HG02588 (cell line): Measurements from ENCODE around the gene TMEM30A.

Experiments
- ATAC-seq: cut with Tn5 transposase; IDR thresholded peaks from one replicate; pipeline ENCODE4 v1.9.1; 2021; ENCODE audit warnings: mild to moderate bottlenecking, moderate library complexity; ENCODE audit not compliant: unreplicated experiment

Gene TMEM30A

DNA sequence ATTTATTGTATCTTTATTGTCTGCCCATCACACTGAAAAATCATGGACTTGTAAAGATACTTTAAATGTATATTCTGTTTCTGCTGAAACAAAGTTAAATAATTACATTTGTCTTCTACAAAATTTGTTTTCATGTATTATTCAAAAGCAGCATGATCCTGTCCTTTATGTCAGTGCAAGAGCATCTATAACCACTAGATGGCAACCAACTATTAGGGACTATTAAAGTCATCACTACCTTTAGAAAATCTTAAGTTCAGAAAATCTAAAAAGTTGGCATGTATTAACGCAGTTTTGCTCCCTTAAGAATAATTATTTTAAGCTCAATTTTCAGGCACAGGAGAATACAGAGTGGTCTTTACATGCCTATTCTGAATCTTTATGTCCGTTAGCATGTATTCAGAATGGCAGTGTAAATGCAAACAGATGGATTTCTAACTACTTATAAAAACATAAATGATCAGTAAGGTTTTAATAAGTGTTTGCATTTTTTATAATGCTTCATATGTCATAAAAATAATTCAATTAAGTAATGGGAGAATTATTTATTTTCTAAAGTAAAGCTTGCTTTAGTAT, 17.8 kb downstream of the TMEM30A start:
- ATAC-seq, result peak; percentile 67

DNA sequence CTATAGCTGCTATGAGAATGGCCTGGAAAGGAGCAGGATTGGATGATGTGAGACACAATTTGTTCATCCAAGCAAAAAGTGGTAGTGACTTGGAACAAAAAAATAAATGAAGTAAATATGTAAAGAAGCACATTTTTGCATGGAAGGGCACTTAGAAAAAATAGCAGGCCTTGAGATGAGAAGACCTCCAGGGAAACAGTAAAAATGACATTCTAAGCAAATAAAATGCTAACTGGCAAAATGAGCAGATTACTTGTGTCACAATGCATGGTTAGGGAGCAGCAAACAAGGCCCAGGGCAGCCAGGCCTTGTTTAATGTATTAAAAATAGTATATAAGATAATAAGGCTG, 21.2 kb downstream of the TMEM30A start:
- no peak for ATAC-seq

DNA sequence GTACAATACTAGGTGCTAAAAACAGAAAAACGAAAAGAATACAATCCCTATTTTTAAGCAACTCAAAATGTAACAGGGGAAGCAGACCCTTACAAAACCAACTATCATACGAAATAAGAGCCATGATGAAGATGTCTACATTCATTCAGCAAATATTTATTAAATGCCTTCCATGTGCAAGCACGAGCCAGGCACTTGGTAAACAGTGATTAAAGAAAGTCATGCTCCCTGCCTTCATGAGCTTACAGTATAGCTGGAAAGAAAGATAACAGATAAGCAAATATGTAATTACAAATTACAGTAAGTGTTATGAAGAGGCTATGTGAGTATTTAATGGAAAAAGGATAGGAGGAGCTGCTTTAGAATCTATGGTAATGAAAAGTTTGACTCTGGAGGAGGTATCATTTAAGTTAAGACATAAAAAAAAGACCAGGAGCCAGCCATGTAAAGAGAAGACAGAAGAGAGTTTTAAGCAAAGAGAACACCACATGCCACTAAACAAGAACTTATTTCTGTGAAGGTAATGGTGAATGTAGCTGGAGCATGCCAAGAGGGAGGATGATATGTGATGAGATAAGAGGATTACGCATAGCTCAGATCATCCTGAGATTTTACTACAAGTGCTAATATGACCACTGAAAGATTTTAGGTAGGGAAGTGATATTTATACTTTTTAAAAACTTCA, 21.7 kb downstream of the TMEM30A start:
- ATAC-seq, result no peak

DNA sequence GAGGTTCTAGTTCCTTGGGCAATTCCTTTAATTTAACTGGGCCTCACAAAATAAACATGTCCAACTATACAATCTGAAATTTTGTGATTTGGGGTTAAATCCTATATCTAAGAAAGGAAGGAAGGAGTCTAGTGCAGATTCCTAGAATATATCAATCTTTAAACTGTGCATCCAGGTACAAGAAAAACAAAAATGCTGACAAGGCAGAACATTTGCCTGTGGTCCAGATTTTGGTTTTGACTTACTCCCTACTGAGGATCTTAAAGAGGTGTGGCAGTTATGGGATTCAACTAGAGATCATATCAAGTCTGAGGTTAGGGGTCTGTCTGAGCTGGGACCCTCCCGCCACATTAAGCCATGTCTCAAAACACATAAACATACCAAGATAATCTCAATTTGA, 23.3 kb downstream of the TMEM30A start:
- no peak for ATAC-seq

DNA sequence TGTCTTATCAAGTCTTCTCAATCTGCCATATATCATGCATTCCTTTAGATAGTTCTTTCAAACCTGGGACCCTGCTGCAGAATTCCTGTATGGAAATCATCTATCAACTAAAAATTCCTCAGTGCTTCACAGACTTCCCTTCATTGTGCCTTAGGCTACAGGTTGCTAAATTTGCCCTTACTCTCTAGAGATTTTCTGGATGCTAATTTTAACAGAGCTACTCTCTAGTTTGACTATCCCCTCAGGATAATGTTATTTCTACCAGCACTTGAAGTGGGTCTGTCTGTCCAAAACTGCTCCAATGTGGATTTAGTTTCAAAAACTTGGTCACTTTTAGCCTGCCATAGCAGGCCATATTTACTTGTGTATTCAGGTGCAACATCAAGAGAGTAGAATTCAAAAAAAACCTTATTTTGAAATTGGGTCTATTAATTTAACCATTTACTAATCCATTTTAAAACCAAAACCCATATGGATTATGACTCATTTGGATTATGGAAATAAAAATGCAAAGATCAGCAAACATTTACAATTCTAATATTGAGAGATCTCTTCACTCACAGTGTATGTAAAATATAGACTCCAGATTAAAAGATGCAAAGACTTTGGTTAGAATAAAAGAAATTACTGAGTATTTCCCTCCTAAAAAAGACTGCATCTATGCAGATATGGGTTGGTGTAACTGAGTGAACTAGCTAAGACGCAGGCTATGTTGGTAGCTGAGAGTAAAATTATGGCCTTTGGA, 27.1 kb downstream of the TMEM30A start:
- ATAC-seq, result no peak

DNA sequence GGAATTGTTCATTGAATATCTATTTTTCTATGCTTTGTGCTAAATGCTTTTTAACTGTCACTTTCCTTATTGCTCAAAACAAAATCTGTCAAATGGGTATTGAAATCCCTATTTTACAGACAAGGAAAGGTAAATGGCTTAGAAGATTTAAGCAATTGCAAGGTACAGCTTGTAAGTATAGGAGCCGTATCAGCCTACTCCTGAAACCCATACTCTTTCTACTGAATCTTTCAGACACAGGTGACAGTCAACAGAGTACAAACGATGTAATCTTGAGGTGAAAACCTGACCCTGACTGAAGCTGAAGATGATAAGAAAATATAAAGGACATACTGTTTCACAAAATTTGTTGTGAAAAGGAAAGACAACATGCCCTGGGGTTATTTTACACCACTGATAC, 34.0 kb downstream of the TMEM30A start:
- ATAC-seq, result no peak

DNA sequence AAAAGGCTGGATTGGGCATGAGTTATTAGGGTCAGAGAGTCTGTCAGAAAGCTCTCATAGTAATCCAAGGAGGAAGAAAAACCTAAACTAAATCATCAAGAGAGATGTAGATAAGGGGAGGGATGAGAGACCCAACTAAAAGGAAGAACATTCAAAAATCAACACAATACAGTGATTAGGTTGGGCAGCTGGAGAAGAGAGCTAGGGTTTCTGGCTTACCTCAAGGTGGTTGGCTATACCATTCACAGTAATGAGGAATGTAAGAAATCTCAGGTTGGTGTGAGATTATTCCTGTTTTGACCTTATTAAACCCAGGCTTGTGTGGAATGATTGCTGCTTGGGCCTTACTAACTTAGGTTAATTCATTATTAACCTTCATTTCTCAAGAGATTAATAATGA, 34.8 kb downstream of the TMEM30A start:
- ATAC-seq, result no peak

DNA sequence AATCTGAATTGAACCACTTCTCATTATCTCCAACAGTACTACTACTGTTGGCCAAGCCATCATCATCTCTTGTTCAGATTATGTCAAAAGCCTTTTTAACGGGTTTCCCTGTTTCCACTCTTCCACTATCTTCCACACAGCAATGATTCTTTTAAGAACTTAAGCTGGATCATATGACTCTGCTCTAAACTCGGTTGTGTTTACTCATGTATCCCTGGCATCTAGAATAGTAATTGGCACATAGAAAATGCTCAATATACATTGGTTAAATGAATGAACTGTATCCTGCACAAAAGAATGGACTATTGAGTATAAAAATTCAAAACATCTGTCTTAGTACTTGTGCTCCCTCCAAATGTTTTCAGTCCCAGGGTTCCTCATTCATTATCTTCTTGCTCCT, 38.2 kb downstream of the TMEM30A start:
- no peak for ATAC-seq

DNA sequence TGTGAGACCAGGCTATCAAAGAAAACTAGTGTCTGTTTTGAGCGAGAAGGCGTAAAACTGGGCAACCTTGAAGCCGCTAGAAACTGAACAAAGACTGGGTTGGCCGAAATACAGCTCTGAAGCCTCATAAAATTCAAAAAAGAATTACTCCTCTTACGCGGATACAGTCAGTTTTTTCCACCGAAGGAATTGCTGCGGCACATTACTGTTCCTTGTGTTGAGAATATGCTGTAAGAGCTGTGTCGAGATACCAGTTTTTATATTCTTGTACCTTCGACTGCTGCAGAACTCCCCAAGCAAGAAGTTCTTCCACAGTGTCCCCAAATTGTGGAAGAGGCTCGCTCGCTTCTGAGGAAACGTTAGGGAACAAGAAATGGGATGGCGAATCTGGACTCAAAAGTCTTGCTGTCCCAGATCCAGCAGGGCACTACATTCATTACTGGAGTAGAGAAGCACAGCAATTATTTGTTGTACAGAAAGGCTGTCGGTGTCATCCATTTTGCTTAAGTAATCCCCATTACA, 40.5 kb downstream of the TMEM30A start:
- peak; percentile 15 for ATAC-seq

DNA sequence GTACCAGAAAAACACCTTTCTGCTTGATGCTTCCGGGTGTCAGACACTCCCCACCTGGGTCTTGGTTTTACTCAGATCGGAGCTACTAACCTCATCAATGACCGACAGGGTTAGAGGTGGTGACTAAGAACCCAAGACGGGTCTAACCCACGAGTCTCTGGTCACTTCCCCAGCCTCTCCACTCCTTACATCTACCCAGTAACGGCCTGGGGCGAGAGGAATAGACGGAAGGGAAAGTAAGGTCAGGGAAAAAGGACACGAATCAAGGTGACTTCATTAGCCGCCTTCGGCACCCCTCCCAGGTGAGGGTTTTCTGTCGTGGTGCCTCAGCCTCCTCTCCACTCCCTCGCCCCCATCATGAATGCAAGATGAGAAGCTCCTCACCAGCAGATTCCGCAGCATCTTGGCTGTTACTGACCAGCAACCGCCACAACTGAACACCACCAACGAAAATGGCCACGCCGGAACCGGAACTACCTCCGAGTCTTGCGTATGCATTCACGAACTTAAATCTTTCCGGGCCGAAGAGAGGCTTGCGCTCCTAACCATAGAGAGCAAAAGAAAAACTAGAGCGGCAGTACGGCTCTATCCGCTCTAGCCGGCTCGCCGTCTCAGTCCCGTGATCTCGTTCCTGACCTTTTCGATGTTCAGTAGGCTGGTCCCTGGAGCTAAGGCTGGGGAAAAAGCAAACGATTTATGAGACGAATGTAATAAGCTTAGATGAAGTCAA, 41.1 kb downstream of the TMEM30A start, which contains the start of gene COX7A2:
Gene COX7A2 (minus strand): TSS at position 469 of the 730 bp plus-strand sequence. CDS start 67 bp downstream, at position 402.
- ATAC-seq, result peak; percentile 96

DNA sequence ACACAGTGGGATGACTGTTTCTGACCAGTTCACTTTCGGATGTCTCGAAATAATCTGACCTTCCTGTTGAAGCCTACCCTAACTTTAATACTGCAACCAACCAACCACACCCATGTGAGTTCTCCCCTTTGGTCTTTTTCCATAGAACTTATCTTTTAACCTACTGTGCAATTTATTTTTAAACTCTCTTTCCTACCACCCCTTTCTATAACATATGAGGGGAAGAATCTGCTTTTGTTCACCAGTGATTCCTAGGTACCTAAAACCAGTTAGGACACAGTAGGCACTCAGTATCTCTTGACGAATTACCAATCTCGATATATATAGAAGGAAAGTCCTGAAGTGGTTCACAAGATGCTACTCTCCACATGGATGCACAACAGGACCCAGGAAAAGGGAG, 48.0 kb downstream of the TMEM30A start:
- ATAC-seq, result no peak

DNA sequence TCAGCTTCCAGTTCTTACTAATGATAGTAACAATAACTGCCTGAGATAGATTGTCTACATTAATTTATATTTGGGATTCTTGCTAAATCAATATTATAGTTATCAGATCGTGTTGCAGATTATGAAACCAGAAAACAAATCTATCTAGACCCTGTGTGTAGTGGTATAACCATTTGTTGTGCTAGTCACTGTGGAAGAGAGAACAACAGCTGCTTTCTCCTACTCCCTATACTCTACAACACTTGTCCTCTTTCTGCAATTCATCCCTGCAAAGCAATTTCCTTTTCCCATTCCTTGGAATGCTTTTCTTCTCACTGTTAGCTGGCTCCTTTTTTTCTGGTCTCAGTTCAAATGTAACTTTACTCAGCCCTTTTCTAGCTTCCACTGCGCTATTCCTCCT, 49.3 kb downstream of the TMEM30A start:
- no peak for ATAC-seq

DNA sequence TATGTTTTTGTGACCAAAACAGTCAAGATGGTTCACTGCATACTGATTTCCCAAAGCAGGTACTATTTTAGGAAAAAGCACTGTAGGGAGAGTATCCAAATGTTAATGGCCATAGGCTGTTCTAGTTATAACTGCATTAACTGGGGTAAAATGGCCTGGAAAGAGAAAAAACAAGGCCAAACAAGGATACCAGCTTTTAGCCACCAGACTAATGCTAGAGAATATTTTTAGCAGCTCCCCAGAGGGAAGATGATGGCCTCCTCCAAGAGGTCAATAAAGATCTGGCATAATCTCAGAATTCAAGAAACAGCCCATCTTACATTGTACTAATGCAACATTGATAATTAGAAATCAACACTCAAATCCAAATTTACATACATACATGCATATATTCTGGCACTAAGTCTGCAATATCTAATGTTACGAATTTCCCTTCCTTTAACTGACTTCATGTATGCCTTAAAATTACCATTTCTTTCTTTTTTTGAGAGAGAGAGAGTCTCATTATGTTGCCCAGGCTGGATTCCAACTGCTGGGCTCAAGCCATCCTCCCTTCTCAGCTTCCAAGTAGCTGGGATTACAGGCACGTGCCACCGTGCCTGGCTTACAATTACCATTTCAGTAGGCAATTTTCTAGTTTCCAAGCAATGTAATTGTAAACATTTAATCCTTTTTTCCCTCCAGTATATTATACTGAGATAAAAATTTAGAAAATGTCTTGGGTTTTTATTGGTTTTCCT, 50.3 kb downstream of the TMEM30A start:
- ATAC-seq, result no peak

DNA sequence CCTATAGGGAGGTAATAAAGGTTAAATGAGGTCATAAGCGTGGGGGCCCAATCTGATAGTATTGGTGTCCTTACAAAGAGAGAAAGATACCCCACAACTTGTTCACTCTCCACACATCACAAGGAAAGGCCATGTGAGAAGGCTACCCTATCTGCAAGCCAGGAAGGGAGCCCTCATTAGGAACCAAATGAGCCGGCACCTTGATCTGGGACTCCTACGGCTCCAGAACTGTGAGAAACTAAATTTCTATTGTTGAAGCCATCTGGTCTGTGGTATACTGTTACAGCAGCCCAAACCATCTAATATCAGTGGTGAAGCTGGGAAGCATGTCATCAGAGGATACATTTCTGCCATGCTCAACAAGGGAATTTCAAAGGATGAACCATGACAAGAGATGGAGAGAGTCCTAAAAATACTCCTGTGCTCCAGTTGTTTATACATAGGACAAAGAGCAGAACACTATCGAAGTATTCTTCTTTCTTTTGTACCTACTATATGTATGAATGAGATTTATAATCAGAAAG, 51.4 kb downstream of the TMEM30A start:
- ATAC-seq, result no peak

DNA sequence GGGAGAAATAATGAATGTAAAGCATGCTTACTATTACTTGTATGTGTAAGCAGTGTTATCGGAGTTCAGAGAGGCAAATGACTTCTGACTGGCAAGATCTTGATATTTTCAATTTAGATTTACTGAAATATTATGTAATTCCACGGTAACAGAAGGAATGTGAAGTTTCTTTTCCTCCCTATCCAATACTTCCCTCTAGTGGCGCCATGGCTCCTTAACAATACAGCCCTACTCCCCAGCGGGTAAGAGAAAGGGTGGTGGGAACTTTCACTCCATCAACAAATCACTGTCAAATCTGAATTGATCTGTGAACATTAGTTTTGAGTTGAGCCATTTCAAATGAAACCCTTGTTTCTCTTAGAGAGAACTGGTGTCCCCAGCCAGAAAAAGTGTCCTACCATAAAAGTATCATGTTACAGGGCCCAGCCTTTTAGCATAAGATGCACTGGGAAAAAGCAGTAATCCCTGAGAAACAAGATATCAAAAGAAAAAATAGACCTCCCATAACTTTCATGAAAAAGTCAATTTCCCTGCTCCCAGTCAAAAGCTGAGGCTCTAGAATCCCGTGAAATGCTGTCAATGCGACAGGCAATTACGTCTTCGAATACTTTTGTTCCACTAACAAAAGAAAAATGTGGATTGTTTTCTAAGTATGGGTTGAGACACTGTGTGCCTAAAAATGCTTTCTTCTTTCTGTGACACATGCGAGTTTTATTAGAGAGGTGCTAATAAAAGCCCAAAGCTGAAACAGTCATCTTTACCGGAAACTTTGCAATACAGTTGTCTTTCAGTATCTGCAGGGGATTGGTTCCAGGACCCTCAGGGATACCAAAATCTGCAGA, 53.9 kb downstream of the TMEM30A start:
- no peak for ATAC-seq

DNA sequence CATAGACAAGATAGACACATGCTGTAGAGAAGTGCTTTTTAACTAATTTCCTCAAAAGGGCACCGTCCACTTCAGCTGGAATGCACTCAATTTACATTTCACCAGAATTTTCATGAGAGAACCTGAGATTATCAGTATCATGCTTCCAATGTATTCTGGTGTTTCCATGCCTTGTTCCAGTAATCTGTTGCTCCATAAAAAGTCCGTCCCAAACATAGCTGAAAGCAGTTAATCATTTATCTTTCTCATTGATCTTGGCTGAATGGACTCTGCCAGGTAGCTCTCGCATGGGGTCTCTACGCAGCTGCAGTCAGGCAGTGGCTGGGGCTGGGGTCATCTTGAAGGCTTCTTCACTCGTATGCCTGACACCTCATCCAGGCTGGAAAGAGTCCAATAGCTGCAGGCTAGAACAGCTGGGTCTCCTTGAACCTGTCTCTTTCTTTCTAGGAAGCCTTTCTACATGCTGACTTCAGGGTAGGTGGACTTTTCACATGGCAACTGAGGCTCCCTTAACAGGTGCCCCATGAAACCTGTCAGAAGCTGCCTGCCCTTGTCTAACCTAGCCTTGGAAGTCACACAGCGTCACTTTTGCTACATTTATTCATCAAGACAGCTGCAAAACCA, 60.2 kb downstream of the TMEM30A start:
- ATAC-seq, result no peak

DNA sequence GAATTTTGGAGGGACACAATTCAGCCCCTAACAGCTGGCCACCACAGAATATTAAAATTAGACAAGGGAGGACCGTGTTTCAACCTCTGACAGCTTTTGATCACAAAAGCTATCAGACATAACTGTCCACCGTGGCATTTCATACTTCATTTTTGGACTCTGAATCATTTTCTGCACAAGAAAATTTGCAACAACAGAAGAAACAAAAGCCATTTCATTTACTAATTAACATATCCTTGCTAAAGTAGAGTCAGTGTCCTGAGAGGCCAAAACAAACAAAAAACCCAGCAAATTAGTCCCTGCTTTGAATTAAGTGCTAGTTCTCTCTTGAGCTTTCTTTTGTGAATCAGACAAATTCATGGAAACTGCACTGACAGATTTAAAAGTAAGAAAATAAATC, 61.2 kb downstream of the TMEM30A start:
- no peak for ATAC-seq

DNA sequence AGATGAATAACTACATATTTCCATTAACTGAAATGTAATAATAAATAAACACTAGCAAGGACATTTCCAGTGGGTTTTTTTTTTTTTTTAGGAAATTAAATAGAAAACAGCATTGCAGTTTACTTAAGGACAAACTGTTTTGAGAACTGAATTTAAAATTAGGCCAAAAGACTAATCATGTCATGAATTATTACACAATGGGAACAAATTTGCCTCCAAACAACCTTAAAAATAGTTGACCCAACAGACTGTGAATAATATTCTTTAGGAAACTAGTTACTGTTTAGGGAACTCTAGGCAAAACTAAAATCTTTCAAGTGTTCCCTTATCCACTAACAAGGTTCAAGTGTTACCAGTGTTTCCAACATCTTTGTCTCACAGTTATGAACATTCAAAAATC, 62.3 kb downstream of the TMEM30A start:
- no peak for ATAC-seq

DNA sequence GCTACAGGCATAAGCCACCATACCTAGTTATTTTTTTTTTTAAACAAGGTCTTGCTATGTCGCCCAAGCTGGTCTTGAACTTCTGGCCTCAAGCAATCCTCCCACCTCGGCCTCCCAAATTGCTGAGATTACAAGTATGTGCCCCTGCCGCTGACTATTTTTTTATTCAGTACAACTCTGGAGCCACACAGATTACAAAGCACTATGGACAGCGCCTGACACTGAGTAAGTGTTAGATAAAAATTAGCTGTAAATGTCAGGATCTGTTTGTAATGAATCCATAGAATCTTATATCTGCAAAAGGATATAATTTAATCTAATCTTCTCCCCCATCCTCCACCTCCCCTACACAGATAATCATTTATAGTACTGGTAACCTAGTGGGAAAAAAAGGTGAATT, 63.5 kb downstream of the TMEM30A start:
- no peak for ATAC-seq
